Erythroblast (primary cell): ENCODE results near the gene ZWILCH.

Experiments
- GATA1 ChIP-seq: IDR thresholded peaks from 2 replicates; pipeline ENCODE4 v1.6.1; 2011; ENCODE audit warnings: low read depth, mild to moderate bottlenecking, control low read depth, low read length, moderate library complexity
- POLR2A ChIP-seq: IDR thresholded peaks from 2 replicates; pipeline ENCODE4 v1.6.1; 2011; ENCODE audit warnings: mild to moderate bottlenecking, low read length

GRCh38 chr15:66489179-66489791 is 15.8 kb upstream of the ZWILCH start:
- TF ChIP-seq GATA1 = no peak
- TF ChIP-seq POLR2A = no peak
